ENCODE measurements around the gene PTPRF.
"Not testable (repeated sequence)": the region's sequence is repeated elsewhere in the genome, so short reads cannot be mapped to it uniquely, and the experiment has no call there.

PTPRF gene

GRCh38 chr1:43493661-43494450 is 36.8 kb upstream of the PTPRF start:
- DNase-seq (ENCODE audit: low spot score): no peak
- no peak for TF ChIP-seq CTCF (IDR thresholded peaks at IDR 0.05; ENCODE audit: extremely low read depth, missing control alignments)

DNA sequence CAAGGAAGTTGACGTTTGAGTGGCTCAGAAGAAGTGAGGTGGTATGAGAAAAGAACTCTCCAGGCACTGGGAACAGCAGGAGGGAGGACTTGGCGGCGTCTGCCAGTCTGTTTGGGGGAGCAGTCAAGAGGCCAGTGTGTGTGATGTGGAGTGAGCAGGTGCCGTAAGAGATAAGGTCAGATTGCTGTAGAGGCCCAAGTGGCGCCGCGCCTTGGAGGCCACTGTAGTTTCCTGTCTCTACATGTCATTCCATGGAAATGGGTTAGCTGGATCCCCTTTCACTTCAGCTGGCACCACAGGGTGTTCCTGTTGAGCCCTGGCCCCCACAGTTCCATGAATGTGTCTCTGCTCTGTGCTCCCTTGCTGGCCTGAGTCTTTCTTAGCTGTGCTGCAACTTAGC is 35.5 kb upstream of the PTPRF start:
- TF ChIP-seq CTCF (IDR thresholded peaks at IDR 0.05; ENCODE audit: extremely low read depth, missing control alignments): no peak
- DNase-seq (ENCODE audit: low spot score): no peak

GRCh38 chr1:43499898-43500297 is 30.8 kb upstream of the PTPRF start:
- no peak for DNase-seq (ENCODE audit: low spot score)
- TF ChIP-seq CTCF (IDR thresholded peaks at IDR 0.05; ENCODE audit: extremely low read depth, missing control alignments): no peak

- not testable (repeated sequence) for DNase-seq (ENCODE audit: low spot score)
Observed at GRCh38 chr1:43501806-43502205, 28.9 kb upstream of the PTPRF start.

DNA sequence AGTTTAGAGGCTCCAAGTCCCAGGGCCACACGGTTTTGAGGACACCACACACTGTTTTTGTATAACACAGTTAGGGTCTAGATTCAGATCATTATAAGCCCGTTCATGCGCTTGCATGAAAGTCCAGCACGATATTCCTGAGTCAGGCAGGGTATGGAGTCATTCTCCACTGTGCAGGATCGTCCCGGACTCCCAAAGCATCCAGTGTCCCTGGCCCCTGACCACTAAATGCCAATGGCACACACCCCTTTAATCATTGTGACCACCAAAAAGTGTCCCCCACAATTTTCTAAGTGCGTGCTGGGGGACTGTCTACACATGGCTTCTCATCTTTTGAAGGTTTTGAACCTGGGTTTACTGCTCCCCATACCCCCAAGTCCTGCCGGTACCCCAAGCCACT is 27.1 kb upstream of the PTPRF start:
- DNase-seq (ENCODE audit: low spot score): peak; percentile 2
- no peak for TF ChIP-seq CTCF (IDR thresholded peaks at IDR 0.05; ENCODE audit: extremely low read depth, missing control alignments)

DNA sequence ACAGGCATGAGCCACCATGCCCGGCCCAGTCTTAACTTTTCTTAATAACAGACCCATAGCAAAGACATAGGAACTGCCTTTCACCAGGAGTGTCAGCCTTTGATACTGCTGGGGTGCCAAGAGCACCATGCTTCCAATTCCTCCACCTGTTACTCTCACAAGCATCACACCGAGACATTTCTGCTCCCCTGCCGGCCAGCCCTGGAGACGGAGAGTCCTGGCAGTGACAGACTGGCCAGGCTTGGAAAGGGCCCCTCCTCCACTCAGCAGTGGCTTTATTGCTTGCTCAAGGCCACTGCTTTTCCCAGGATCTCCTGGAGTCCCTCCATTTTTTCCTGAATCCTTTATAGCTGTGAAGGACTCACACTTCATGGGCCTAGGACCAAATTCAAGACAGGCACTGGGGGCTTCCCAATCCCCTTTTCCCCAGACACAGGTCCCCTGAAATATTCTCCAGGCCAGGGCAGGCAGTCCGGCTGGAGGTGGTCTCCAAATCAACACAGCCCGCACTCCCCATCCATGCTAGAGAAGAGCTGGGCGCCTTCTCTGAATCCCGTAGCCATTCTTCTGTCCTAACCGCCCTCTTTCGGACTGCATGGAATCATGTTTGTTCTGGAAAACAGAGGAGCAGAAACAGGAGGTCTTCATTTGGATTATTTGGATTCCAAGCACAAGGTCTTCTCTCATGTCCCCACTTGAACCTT is 25.5 kb upstream of the PTPRF start:
- no peak for TF ChIP-seq CTCF (IDR thresholded peaks at IDR 0.05; ENCODE audit: extremely low read depth, missing control alignments)
- DNase-seq (ENCODE audit: low spot score): peak; percentile 8

GRCh38 chr1:43506233-43506632 is 24.4 kb upstream of the PTPRF start:
- peak; percentile 7 for DNase-seq (ENCODE audit: low spot score)
- TF ChIP-seq CTCF (IDR thresholded peaks at IDR 0.05; ENCODE audit: extremely low read depth, missing control alignments): no peak

All from GM20000 (cell line).